ENCODE measurements around the gene CFAP210. TPM values are rescaled to one million over a fixed set of nuclear protein-coding genes. Genes with fewer than 3 reads are reported as not detected.

CFAP210 gene, protein sequence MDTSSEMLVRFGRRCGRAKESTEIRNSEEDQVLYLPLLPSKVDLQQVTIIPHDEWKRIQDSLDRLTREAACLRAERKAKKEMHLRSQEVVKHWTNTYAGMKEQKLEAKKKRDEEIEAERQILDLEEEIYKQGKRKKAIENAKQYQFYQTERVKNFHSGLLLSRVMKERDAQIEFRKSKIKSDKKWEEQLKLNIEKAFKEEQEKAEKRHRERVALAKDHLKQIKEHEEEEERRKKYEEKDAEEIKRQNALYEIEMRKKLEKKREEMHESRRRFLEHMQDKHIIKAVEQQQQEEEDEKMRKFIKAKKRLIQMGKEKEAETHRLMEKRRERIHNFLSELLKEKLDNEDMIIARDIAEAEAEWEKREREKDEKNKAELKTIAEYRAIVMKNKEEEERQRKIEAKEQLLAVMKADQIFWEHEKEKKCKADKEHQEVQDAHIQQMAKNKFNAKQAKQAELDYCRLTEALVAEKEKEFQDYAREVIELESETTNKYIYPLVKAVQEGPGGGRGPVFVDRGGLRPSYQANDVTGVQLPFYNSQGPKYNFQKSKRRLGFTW
- total RNA-seq = not detected in 2 replicates

DNA sequence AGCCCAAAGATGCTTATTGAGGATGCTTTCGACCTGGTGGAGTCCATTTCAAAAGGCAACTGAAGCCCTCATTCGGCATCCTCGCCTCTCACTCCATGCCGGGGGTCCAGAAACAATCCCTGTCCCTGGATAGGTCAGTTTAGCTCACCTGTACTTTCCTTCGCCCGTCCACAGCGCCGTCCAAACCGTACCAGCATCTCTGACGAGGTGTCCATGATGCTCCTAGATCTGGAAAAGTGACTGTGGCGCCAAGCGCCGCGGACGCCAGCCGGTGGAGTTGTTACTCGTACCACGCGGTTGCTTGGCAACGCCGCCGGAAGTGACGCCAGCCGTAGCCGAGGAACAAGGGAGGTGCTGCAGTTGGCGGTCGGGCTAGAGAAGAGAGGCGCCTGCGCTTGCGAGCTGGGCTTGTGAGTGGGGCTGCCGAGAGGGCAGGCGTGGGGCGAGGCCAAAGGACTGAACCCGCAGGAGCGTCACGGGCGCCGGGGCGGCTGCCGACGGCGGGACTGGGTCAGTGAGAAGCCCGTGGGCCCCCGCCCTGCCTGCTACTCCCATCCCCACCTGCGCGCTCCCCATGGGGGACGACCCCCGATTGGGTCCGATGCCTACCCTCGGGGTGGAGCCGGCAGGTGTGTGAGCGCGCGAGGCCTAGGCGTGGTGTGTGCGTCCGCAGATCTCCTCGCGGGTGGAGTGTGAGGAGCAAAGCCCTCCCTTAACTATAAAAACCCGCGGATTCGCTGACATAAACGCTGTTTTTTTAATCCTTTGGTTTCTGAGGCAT lies at the start of gene CFAP210, which contains the start of gene PHOSPHO2:
CFAP210 (minus strand) TSS at position 293 of the 781 bp plus-strand sequence; CDS start at position 215, 78 bp downstream.
PHOSPHO2 (plus strand) TSS at position 357 of the 781 bp plus-strand sequence. CDS start 6,503 bp downstream, outside the sequence.

Other genes starting within 250 kb of the CFAP210 start
- gene BBS5, start 214.9 kb downstream of the CFAP210 start, total RNA-seq = 4.5 and 5.5 TPM in 2 replicates
- gene KLHL41, start 184.7 kb downstream of the CFAP210 start, total RNA-seq = 0.28 and 0.30 TPM in 2 replicates
- gene FASTKD1, start 120.5 kb downstream of the CFAP210 start, total RNA-seq = 22.3 and 24.6 TPM in 2 replicates
- gene PPIG, start 110.1 kb downstream of the CFAP210 start, total RNA-seq = 30.7 and 32.4 TPM in 2 replicates
- 1.5 and 1.8 TPM in 2 replicates for gene PHOSPHO2, start 64 bp upstream of the CFAP210 start, total RNA-seq
- gene KLHL23, start 39.4 kb upstream of the CFAP210 start, total RNA-seq = 2.4 and 3.3 TPM in 2 replicates
- gene SSB, start 104.5 kb upstream of the CFAP210 start, total RNA-seq = 92.3 and 112 TPM in 2 replicates
- gene METTL5, start 130.5 kb upstream of the CFAP210 start, total RNA-seq = 33.6 and 37.5 TPM in 2 replicates
- gene UBR3, start 133.0 kb upstream of the CFAP210 start, total RNA-seq = 46.0 and 49.8 TPM in 2 replicates